HT1080 (cell line): ENCODE data around the gene ARHGAP22. TPM values are rescaled to one million over a fixed set of nuclear protein-coding genes. Genes with fewer than 3 reads are reported as not detected.
A peak's percentile ranks its signal among the peaks of the same experiment; 100 is the strongest.

Experiments used
- DNase-seq: peaks from one replicate; pipeline ENCODE4 v3.0.0-alpha.2; 2015; ENCODE audit warnings: low read depth
- total RNA-seq: library from RNA; depleted of rRNA; stranded (reverse); fragments of >200 nt; shearing (Covaris generic); gene quantifications from 2 replicates; pipeline ENCODE4 v1.2.3, GENCODE V29; 2014

The ARHGAP22 gene
- total RNA-seq, 1 experiment from 2014 or later, result 70.8 TPM

- no peak for DNase-seq
Observed at GRCh38 chr10:48517482-48517881, 87.4 kb downstream of the ARHGAP22 start.

DNA sequence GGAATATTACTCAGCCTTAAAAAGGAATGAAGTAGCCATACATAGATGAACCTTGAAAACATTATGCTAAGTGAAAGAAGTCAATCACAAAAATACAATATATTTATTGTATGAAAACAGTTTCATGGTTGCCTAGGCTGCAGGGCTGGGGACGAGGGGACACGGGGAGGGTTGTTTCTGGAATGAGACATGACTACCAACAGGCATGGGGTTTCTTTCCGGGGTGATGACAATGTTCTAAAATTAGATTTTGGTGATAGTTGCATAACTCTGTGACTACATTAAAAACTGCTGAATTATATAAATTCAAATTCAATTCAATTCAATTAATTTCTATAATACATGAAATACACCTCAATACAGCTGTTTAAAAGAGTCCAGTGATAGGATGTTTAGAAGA, 88.0 kb downstream of the ARHGAP22 start:
- DNase-seq, result no peak

- no peak for DNase-seq
Observed at GRCh38 chr10:48514916-48515315, 90.0 kb downstream of the ARHGAP22 start.

DNA sequence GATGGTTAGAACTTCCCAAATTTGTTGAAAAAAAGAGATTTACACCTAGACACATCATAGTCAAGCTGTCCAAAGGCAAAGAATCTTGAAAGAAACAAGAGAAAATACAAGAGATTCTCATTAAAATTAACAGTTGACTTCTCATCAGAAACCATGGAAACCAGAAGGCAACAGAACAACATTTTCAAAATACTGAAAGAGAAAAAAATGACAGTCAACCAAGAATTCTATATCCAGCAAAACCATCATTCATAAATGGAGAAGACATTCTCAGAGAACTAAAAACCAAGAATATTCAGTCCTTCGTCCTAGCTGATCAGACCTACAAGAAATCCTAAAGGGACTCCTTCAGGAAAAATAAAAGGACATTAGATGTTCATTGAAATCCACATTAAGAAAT, 90.6 kb downstream of the ARHGAP22 start:
- no peak for DNase-seq

DNA sequence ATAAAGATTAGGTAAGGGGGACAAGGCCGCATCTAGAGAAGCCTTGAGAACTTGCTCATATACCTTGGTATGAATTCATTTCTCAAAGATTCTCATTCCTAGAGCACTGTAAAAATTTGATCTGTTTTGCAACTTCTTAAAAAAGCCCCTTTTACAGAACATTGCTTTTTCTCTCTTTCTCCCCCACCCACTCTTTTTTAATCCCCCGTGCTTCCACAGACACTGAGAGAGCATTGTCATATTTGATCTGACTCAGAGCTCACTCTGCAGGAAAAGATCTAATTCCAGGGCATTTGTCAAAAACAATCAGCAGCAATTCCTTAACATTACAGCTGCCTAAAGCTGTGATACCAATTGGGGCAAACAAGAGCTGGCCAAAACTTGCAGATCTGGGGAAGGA, 92.0 kb downstream of the ARHGAP22 start:
- DNase-seq, result no peak

DNA sequence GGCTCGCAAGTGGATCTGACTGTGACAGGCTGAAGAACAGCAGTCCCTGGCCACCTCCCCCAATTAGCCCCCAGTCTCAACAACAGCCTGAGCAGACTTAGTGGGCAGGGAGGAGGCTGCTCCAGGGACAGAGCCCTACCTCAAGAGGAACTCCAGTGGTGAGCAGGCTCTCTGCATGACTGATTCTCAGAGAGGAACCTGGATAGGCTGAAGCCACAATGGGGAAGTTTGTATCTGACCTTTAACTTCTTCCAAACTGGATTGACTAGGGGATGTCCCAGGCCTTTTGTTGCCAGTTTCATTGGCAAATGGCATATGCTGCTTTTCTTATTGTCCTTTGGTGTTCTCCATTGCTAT, 93.0 kb downstream of the ARHGAP22 start:
- DNase-seq, result no peak

GRCh38 chr10:48511066-48511874, 93.6 kb downstream of the ARHGAP22 start:
- DNase-seq, result no peak

- no peak for DNase-seq
Observed at GRCh38 chr10:48509974-48510692, 94.7 kb downstream of the ARHGAP22 start.

- no peak for DNase-seq
Observed at GRCh38 chr10:48508791-48509772, 95.8 kb downstream of the ARHGAP22 start.

GRCh38 chr10:48507933-48508790, 96.7 kb downstream of the ARHGAP22 start:
- DNase-seq, result peak; percentile 24

- no peak for DNase-seq
Observed at GRCh38 chr10:48507494-48507893, 97.4 kb downstream of the ARHGAP22 start.

DNA sequence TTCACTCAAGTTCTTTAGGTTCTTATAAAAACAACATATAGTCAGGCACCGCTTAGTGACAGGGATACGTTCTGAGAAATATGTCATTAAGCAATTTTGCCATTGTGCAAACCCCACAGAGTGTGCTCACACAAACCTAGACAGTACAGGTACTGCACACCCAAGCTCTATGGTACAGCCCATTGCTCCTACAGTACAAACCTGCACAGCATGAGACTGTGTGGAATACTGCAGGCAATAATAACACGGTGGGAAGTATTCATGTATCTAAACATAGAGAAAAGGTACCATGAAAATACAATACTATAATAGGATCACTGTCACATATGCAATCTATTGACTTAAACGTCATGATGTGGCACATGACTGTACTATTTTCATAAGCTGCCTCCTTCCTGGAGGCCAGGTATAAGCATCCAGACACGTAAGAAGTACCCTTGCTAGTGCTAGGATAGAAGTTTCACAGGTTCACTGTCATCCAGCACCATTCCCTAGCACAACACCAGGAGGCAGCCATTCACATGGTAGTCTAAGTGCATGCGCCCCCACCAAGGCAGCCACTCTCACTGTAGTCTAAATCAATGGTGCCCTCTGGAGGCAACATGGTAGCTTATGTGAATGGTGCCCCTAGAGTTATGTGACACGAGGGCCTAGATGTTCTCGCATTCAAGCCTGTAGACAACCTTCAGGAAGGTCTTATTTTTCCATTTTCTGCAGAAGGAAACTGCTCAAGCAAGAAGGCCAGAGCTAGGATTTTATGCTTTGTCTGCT, 98.5 kb downstream of the ARHGAP22 start:
- peak; percentile 44 for DNase-seq

DNA sequence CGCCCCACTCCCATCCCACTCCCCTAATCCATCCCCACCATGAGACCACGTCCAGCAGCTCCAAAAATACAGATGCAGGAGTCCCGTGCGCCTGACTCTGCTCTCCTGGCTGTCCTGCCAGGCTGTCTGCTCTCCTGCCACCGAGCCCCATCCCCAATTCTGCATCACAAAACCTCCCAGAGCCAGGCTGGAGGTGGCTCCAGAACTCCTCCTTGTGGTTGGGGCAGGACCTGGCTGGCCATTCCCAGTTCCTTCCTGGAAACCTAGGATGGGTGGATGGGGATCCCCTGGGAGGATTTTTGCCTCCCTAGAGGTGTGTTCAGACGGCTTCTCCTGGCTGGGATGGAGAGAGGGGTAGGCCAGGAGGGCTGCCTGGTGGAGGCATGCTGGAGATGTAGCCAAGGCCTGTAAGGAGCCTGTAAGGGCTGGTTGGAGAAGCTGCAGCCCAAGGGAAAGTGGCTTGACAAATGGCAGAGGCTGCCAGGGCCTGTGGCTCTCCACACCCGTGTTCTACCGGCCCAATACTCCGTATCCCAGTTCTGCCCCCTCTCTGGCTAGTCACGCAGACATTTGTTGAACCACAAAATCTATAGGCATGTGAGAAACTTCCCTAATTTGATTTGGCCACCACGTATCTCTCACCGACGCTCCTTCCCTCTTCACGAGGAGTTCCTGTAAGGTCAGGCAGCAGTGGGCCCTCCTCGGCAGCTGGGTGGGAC, 99.3 kb downstream of the ARHGAP22 start:
- DNase-seq, result no peak

- DNase-seq, result no peak
Observed at GRCh38 chr10:48504141-48504885, 100.6 kb downstream of the ARHGAP22 start.

DNA sequence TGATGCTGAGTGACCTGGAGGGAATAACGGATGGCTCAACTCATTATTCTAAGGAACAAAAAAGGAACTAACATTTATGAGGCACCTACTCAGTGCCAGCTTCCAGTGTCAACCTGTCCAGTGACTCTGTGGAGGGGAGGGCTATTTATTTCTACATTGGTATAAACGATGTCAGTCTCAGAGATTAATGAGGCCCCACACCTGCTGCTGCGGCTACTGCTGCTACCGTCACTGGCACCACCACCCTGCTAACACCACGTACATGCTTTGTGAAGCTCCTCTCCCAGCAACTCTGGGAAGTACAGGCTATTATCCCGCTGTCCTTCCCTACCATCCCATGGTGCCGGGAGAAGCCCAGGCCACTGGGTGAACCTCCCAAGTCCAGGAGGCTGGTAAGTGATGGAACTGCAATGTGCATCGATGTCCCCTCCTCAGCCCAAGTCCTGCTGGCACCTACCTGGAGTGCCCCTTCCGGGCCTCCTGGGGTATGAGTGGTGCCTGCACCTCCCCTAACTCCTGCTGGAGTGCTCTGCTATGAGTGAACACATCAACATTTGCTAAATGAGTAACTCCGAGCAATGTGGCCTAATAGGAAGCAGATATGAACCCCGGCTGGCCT, 101.5 kb downstream of the ARHGAP22 start:
- DNase-seq, result no peak

DNA sequence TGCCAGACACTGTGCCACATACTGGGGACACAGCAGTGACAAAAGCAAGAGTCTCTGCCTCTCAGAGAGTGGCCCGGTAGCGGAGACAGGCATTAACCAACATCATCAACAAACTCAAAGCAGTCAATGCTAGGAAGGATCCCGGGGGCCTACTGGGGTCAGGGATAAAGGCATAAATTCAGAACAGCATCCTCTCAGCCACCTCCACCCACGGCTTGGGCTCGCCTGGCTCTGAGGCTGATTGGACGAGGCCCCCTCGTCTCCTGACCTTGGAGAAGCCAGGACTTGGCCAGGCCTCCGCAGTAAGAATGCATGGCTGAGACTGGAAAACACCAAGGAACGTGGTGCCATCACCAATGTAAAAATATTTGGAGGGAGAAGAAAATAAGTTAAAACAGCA, 102.1 kb downstream of the ARHGAP22 start:
- DNase-seq, result no peak

- no peak for DNase-seq
Observed at GRCh38 chr10:48501787-48502771, 102.8 kb downstream of the ARHGAP22 start.
